NCI-H82 treated with DMSO at 0.1 percent for 48 hours (cell line): Measurements from ENCODE around the gene TP53BP1.
"Not testable (repeated sequence)": the region's sequence is repeated elsewhere in the genome, so short reads cannot be mapped to it uniquely, and the experiment has no call there.

ENCODE experiments used
- DNase-seq: peaks from one replicate; lab custom pipeline; 2025; ENCODE audit not compliant: unreplicated experiment; lab: John Stamatoyannopoulos, UW

TP53BP1 gene, protein sequence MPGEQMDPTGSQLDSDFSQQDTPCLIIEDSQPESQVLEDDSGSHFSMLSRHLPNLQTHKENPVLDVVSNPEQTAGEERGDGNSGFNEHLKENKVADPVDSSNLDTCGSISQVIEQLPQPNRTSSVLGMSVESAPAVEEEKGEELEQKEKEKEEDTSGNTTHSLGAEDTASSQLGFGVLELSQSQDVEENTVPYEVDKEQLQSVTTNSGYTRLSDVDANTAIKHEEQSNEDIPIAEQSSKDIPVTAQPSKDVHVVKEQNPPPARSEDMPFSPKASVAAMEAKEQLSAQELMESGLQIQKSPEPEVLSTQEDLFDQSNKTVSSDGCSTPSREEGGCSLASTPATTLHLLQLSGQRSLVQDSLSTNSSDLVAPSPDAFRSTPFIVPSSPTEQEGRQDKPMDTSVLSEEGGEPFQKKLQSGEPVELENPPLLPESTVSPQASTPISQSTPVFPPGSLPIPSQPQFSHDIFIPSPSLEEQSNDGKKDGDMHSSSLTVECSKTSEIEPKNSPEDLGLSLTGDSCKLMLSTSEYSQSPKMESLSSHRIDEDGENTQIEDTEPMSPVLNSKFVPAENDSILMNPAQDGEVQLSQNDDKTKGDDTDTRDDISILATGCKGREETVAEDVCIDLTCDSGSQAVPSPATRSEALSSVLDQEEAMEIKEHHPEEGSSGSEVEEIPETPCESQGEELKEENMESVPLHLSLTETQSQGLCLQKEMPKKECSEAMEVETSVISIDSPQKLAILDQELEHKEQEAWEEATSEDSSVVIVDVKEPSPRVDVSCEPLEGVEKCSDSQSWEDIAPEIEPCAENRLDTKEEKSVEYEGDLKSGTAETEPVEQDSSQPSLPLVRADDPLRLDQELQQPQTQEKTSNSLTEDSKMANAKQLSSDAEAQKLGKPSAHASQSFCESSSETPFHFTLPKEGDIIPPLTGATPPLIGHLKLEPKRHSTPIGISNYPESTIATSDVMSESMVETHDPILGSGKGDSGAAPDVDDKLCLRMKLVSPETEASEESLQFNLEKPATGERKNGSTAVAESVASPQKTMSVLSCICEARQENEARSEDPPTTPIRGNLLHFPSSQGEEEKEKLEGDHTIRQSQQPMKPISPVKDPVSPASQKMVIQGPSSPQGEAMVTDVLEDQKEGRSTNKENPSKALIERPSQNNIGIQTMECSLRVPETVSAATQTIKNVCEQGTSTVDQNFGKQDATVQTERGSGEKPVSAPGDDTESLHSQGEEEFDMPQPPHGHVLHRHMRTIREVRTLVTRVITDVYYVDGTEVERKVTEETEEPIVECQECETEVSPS (N-terminal part only)

DNA sequence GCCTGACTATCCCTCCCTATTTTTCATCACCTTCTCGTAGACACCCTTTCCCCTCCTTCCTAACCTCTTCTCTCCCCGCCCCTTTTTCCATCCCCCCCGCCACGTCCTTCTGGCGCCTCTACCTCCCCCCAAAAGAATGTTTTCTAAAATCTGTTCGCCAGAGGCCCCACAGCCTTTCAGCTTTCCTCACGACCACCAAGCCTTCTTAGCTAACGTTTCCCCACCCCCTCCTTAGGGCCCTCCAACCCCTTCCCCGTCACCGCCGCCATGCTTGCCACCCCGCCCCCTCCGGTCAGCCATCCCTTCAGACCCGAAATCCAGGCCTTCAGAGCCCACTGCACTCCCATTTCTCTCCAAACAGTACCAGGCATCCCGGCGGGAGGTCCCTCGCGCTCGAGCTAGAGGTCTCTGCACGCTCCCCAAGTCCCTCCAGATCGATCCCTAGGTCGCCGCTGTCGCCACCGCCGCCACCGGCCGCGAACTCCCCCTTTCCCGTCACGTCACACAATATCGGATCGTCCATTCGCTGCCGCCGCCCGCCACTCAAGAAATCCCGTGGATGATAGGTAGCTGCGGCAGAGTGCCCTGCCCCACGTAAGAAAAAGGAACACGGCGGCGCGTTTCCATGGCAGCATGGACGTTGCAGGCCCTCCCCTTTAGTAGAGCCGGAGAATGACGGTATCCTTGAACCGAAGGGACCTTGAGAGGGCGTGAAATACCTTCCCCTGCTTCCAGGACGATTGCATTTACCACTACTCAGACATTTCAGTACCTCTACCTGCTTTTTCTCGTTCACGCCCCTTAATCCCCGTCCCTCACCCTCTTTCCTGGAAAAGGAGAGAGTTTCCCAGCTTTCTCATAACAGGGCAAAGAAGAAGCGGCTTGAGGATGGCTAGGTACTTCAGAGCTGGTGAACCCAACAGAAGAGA is at the start of gene TP53BP1:
TP53BP1 (minus strand) TSS at position 484 of the 929 bp plus-strand sequence; CDS start at position 371, 113 bp downstream.
- peak; percentile 90 for DNase-seq

- DNase-seq = no peak
Measured at GRCh38 chr15:43541785-43542184, 48.8 kb upstream of the TP53BP1 start.

- DNase-seq = no peak
Measured at GRCh38 chr15:43538091-43538490, 45.1 kb upstream of the TP53BP1 start.

DNA sequence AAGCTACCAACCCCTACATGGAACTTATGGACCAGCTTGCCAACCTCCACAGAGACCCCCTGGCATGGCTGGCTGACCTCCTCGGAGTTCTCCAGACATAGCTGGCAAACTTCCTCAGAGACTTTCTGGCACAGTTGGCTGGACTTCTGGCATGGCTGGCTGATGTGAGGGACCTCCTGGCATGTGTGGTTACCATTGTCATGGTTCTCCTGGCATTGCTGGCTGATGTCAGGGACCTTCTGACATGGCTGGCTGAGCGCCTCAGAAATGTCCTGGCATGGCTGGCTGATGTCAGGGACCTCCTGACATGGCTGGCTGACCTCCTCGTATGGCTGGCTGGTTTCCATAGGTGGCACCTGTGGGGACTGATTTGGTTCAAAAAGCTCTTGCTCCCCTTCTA is 41.9 kb upstream of the TP53BP1 start:
- DNase-seq = no peak

- not testable (repeated sequence) for DNase-seq
Measured at GRCh38 chr15:43532826-43533225, 39.9 kb upstream of the TP53BP1 start.

DNA sequence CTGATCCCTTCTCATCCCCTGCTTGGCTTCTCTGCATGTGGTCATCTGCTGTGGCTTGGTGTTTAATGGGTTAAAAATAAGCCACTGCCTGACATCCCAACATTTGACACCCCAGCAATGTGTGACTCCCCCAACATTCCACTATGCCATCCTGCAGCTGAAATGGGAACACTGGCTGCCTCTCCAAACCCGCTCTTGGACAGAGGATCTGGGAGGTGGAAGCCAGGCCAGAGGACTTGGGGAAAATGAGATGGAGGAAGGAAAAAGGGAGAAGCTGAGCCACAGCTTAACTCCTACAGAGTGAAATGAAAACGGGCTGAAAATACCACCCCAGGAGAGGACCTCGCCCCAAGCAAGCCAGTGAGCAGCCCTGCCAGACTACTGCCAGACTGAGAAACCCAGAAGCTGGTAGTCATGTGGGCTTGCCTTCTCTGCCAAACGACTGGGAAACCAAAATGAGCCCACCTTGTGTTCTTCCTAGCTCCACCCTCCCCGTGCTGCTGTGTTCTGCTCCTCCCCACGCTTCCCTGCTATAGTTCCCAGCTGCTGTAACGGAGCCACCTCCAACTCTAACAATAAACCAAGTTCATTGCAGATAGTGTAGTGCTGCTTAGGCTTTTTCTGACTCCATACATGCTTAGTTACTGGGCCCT is 38.2 kb upstream of the TP53BP1 start:
- no peak for DNase-seq

- DNase-seq = no peak
Measured at GRCh38 chr15:43529587-43530345, 36.8 kb upstream of the TP53BP1 start.

- no peak for DNase-seq
Measured at GRCh38 chr15:43529141-43529540, 36.2 kb upstream of the TP53BP1 start.

DNA sequence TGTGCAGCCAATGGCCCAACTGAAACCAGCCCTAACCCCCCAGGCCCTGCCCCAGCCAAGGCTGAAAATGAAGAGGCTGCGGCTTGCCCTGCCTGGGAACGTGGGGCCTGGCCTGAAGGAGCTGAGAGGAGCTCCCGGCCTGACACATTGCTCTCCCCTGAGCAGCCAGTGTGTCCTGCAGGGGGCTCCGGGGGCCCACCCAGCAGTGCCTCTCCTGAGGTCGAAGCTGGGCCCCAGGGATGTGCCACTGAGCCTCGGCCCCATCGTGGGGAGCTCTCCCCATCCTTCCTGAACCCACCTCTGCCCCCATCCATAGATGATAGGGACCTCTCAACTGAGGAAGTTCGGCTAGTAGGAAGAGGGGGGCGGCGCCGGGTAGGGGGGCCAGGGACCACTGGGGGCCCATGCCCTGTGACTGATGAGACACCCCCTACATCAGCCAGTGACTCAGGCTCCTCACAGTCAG is 35.6 kb upstream of the TP53BP1 start:
- DNase-seq = no peak

- DNase-seq = no peak
Measured at GRCh38 chr15:43527802-43528541, 35.0 kb upstream of the TP53BP1 start.

GRCh38 chr15:43527016-43527801 is 34.3 kb upstream of the TP53BP1 start:
- DNase-seq = no peak

DNA sequence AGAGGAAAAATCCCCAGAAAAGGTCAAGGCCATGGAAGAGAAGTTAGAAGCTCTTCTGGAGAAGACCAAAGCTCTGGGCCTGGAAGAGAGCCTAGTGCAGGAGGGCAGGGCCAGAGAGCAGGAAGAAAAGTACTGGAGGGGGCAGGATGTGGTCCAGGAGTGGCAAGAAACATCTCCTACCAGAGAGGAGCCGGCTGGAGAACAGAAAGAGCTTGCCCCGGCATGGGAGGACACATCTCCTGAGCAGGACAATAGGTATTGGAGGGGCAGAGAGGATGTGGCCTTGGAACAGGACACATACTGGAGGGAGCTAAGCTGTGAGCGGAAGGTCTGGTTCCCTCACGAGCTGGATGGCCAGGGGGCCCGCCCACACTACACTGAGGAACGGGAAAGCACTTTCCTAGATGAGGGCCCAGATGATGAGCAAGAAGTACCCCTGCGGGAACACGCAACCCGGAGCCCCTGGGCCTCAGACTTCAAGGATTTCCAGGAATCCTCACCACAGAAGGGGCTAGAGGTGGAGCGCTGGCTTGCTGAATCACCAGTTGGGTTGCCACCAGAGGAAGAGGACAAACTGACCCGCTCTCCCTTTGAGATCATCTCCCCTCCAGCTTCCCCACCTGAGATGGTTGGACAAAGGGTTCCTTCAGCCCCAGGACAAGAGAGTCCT is 33.4 kb upstream of the TP53BP1 start:
- no peak for DNase-seq

GRCh38 chr15:43525131-43525530 is 32.2 kb upstream of the TP53BP1 start:
- DNase-seq = no peak

- no peak for DNase-seq
Measured at GRCh38 chr15:43524254-43524845, 31.4 kb upstream of the TP53BP1 start.

GRCh38 chr15:43523646-43524045 is 30.7 kb upstream of the TP53BP1 start:
- DNase-seq = no peak

GRCh38 chr15:43522247-43522646 is 29.3 kb upstream of the TP53BP1 start:
- DNase-seq = no peak
